ENCODE data around the gene KCNK7.

- TF ChIP-seq POLR2AphosphoS5 (IDR thresholded peaks at IDR 0.05; ENCODE audit: low read depth) (no peak), REST (IDR thresholded peaks at IDR 0.05; ENCODE audit: unreplicated experiment) (no peak), CTCF (conservative IDR thresholded peaks at IDR 0.05; ENCODE audit: low read depth in 2 of 2) (no peak), ETS1 (IDR thresholded peaks at IDR 0.05) (no peak), EZH2 (IDR thresholded peaks at IDR 0.05; ENCODE audit: low read depth, unreplicated experiment) (no peak), ZNF331 (CRISPR knock-in tag; IDR thresholded peaks at IDR 0.05; ENCODE audit: low read depth) (no peak)
Measured at GRCh38 chr11:65643971-65644370, 48.4 kb upstream of the KCNK7 start.

Data from GM23338 (cell line).